Stimulated activated CD4-positive, alpha-beta T cell treated with anti-CD3 and anti-CD28 coated beads, Interleukin-2, amount 100 ng/mL, for 24 hours (primary cell): Measurements from ENCODE around the gene TBKBP1.

Source experiments
- DNase-seq, 2 donors: peaks; one replicate each; pipeline ENCODE4 v3.0.0-alpha.2; 2020

TBKBP1 gene, protein sequence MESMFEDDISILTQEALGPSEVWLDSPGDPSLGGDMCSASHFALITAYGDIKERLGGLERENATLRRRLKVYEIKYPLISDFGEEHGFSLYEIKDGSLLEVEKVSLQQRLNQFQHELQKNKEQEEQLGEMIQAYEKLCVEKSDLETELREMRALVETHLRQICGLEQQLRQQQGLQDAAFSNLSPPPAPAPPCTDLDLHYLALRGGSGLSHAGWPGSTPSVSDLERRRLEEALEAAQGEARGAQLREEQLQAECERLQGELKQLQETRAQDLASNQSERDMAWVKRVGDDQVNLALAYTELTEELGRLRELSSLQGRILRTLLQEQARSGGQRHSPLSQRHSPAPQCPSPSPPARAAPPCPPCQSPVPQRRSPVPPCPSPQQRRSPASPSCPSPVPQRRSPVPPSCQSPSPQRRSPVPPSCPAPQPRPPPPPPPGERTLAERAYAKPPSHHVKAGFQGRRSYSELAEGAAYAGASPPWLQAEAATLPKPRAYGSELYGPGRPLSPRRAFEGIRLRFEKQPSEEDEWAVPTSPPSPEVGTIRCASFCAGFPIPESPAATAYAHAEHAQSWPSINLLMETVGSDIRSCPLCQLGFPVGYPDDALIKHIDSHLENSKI

DNA sequence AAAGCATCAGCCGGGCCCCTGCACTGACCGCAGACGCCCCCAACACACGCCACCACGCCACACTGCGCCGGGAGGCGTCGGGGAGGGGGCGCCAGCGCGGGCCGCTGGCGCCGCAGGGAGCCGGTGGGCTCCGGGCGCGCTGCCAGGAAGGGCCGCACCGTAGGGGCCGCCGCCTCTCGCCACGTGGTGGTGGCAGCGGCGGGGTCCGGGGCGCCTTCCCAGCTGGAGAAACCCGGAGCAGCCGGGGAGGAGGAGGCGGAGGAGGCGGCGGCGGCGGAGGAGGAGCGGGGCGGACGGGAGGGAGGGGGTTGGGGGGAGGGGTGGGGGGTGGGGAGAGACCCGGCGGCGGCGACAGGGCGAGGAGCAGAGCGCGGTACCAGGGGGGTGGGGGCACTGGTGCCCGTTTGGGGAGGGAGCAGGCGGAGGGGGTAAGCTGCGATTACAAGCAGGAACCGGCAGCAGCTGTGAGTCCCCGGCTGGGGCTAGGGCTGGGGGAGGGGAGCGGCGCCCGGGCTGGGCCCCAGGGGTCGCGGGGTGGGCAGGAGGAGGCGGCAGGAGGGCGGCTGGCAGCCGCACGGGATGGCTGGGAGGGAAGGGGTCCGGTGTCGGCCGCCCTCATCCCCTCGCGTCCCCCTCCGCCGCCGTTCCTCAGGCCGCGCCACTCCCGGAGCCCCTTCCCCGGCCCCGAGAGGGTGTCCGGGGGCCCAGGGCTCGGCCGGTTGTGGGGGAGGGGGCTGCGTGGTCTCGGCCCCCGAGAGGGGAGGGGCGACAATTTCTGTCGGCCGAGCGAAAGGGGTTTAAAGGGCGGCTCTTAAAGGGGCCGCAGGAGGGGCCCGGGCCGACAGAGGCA is at the start of gene TBKBP1:
Gene TBKBP1, plus strand, starts transcription at position 431 of the 850 bp plus-strand sequence. CDS start 1,952 bp downstream, outside the sequence.
- DNase-seq = peak; percentile 61 to 65

DNA sequence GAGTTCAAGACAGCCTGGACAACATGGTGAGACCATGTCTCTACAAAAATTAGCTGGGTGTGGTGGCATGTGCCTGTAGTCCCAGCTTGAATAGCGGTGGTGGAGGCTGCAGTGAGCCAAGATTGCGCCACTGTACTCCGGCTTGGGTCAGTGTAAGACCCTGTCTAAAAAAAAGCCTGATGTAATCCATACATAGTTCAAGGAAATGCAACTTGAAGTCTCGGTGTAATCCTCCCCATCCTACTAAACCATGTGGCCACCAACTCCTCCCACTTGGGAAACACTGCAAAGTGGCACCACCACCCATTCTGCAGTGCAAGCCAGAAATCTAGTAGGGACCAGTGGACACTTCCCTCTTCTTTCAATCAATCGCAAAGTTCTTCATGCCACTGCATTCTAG is 49.6 kb upstream of the TBKBP1 start:
- no peak for DNase-seq

DNA sequence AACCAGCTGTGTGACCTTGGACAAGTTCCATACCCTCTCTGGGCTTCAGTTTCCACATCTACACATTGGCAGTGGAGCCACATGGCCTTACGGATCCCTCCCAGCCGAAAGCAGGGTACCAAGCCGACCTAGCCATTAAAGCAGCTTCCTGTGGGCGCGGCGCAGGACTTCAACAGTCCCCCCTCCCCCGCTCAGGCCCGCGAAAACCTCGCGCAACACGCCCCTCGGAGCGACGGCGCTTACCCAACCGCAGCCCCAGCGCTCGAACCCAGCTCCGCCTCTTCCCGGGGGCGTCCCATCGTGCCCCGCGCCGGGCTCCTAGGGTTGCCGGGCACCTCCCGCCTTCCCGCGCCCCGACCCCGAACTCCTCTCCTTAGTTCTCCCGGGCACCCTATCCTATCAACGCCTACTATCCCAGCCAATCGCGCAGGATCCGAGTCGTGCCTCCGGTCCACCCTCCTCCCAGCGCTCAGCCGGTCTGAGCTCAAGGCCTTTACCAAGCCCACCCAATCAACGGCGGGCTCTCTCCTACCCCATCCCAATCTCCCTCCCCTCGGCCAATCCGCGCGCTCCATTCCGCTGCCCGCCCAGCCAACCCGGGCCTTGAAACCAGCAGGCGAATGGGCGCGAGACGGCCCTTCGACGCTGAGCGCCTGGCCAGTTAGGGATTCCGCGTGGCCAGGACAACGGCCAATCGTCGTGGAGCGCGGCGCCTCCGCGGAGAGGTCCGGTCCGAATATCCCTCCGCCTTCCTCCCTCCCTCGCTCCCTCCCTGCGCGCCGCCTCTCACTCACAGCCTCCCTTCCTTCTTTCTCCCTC is 44.6 kb upstream of the TBKBP1 start, which contains the start of gene KPNB1:
Gene KPNB1, plus strand, starts transcription at position 767 of the 819 bp plus-strand sequence. CDS start 326 bp downstream, outside the sequence.
- DNase-seq = peak; percentile 97

DNA sequence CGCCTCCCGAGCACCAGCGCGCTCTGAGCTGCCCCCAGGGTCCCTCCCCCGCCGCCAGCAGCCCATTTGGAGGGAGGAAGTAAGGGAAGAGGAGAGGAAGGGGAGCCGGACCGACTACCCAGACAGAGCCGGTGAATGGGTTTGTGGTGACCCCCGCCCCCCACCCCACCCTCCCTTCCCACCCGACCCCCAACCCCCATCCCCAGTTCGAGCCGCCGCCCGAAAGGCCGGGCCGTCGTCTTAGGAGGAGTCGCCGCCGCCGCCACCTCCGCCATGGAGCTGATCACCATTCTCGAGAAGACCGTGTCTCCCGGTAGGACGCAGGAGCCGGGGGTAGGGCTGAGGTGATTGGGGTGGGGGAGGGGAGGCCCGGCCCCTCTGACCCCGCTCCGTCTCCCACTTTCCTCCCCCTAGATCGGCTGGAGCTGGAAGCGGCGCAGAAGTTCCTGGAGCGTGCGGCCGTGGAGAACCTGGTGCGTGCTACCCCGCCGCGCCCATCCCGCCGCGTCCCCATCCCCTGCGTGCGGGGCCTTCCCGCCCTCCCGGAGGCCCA is 43.9 kb upstream of the TBKBP1 start:
- peak in 1 of 2 donors; percentile 64 for DNase-seq

DNA sequence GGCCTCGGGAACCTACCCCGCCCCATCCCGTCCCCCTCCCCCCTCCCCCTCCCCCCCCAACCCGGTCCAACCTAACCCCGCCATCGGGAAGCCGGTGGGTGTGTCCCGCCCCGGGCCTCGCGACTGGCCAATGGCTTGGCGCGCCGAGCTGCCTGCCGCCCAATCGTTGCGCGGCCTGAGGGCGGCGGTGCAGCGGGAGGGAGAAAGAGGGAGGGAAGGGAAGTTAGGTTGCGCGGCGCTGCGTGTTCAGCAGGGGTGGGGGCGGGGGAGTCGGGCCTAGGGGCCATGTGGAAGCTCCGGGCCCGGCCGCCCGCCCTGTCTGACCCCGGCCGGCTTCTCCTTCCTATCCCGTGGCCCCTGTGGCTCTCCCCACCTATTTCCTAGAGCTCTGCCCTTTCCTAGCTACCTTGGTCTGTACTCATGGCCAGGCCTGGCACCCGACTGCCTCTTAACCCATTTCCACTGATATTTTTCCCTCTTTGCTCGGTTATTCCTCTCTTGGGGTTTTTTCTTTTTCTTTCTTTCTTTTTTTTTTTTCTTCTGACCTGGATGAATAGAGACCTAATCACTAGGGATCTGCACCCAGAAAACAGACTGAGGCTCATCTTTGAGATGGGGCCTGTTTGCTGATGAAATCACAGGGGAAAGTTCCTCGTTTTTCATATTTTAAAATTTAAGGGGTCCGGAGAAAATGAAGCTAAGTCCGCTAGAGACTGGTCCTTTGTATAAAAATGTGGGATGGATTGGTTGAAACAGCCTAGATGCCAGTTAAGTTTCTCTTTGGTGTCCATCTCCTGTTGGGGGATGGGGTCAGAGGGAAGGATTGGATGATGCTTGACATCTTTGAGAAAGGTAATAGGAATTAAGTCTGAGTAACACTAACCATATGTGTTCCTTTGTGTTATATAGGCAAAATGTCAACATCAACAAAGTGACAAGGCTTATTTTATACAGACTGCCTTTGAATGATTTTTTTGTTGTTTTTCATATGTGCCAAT is 43.1 kb upstream of the TBKBP1 start:
- peak; percentile 95 to 96 for DNase-seq

DNA sequence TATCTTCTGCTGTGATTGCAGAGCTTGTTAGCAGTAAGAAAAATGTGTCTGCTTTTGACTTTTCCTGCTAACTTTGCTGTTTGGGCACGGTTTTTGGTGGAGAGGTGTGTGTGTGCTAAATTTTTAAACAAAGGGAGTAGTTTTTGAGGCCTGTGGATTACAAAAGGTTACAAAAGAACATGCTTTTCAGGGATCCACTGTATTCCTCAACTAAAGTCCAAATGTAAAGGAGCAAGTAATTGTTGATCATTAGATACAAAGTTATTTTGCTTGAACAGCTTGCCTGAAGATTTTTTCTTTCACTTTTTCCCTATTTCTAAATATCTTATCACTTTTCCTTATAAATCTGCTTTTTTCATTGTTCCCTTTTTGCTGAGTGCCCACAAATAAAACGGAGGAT is 42.3 kb upstream of the TBKBP1 start:
- DNase-seq = no peak

DNA sequence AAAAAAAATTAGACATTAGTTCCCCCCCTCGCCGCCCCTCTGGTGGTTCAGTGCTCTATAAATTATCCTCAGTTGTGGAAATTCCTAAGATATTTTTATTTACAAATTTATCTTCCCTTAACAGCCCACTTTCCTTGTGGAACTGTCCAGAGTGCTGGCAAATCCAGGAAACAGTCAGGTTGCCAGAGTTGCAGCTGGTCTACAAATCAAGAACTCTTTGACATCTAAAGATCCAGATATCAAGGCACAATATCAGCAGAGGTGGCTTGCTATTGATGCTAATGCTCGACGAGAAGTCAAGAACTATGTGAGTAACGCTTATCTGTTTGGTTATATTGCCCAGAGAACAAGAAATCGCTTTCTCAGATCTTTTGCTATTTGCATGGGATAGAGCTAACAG is 41.4 kb upstream of the TBKBP1 start:
- no peak for DNase-seq

DNA sequence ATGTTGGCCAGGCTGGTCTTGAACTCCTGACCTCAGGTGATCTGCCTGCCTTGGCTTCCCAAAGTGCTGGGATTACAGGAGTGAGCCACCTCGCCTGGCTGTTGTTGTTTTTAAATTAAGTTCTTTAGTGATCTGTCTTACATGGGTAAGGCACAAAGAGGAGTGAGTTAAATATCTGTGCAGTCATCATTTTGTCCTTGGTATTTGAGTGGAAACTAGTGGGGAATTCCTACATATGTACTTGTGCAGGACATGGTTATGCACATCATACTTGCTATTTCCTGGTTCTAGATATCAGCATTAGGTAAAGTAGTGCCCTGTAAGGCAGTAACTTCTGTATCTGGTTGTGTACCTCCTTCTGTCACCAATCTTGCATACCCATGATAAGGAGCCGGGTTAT is 40.5 kb upstream of the TBKBP1 start:
- no peak for DNase-seq

DNA sequence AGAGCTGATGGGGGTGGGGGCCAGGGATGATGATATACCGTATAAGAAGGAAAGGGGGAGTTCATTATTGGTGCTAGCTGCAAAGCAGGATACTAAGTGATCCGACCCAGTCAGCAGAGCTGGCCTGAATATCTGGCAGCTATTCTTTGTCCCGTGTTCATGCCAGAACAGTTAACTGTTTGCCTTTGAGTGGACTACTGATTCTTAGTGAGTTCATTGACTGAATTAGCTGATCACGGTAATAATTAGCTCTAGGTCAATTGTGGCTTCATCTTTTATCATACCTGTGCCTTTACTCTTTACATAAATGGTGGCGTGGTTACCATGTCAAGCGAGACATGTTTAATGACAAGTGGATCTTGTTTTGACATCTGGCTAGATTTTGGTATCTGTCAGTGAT is 39.0 kb upstream of the TBKBP1 start:
- DNase-seq = no peak

DNA sequence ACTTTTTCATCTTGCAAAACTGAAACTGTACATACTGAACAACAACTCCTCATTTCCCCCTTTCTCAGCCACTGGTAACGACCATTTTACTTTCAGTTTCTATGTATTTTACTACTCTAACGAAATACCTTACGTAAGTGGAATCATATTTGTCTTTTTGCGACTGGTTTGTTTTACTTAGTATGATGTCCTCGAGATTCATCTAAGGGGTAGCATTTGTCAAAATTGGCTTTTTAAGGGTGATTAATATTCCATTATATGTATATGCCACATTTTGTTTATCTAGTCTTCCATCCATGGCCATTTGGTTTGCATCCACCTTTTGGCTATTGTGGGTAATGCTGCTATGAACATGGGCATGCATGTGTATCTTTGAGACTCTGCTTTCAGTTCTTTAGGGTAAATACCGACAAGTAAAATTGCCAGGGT is 33.9 kb upstream of the TBKBP1 start:
- no peak for DNase-seq

DNA sequence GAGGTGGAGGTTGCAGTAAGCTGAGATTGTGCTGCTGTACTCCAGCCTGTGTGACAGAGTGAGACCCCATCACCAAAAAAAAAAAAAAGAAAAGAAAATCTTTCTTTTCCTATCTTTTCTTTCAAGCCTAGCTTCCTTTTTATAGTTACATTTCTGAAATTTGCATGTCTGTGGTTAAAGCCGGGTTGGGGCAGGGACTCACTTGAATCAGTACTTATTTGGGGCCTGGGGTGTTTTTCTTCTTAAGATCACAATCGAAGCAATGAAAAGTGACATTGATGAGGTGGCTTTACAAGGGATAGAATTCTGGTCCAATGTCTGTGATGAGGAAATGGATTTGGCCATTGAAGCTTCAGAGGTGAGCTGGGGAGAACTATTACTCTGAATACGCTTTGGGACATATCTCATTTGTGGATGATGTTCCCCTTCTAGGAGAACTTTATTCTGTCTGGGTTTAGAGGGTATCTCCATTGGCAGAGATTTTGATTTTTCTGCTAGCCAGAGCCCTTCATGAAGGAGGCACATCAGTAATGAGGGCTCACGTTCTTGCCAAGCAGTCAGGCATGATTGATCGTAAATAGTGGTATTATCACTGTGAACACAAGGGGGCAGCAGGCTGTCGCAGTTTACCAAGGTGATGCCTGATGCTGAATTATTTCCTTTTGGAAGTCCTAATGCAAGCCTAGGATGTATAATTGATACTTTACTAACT is 29.9 kb upstream of the TBKBP1 start:
- DNase-seq = peak; percentile 60 to 68

DNA sequence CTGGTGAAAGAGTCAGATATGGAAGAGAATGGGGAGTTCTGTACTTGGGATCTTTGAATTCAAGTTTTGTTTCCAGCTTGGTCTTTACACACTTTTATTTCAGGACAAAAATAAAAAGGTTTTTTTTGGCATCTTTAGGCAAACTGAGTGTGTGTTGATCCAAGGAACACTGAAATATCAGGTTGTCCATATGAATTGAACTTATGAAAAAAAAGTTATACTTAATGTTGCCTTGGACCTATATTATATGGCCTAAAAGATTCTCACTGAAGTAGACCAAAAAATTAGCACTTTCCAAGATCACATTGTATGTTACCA is 29.4 kb upstream of the TBKBP1 start:
- no peak for DNase-seq

DNA sequence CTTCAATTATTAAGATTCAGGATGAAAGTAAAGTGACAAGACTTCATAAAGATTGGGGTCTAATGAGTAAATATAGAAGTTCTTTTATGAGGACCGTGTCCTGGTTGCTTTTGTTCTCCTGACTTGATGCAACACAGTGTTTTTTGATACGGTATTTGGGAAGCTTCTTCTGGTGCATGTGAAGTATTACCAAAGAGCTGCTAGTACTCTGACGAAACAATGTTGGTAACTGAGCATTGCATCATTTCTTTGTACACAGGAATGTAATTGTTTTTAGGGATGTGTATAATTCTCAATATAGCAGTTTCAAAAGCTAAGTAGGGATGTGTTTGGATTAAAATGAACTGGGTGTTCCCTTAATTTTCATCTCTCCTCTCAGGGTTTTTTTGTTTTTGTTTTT is 28.3 kb upstream of the TBKBP1 start:
- DNase-seq = no peak

DNA sequence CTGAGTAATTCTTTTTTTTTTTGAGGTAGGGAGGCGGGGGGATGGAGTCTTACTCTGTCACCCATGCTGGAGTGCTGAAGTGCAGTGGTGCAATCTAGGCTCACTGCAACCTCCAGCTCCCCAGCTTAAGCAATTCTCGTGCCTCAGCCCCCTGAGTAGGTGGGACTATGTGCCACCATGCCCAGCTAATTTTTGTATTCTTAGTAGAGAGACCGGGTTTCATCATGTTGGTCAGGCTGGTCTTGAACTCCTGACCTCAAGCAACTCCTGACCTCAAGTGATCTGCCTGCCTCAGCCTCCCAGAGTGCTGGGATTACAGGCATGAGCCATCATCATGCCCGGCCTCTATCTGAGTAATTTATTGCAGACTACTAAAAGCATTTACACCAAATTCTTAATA is 24.9 kb upstream of the TBKBP1 start:
- no peak for DNase-seq

DNA sequence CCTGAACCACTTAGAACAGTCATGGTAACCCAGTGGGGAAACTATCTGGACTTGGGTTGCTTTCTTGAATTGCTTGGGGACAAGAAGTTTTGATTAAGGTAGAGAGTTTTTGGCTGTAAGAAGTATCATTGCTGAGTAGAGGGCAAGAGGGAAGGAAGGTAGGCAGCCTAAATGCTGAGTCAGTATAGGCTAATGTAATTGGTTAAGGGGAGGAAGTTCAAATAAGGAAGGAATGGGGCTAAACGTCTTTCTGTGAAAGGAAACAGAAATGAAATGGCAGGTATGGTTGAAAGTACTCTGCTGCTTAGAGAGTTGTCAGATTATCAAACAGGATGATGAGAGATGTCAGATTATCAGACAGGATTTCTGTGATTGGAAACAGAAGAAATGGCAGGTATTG is 23.9 kb upstream of the TBKBP1 start:
- no peak for DNase-seq

DNA sequence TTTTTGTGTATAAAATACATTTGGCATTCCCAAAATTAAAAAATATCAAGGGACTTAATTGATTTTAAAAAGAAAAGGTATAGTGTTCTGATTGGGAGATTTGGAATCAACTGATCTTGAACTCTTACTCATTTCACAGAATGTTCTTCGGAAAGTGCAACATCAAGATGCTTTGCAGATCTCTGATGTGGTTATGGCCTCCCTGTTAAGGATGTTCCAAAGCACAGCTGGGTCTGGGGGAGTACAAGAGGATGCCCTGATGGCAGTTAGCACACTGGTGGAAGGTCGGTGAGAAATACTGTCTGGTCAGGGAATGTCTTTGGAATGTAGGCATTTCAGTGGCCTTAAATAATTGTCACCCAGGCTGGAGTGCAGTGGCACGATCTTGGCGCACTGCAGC is 19.5 kb upstream of the TBKBP1 start:
- DNase-seq = no peak

DNA sequence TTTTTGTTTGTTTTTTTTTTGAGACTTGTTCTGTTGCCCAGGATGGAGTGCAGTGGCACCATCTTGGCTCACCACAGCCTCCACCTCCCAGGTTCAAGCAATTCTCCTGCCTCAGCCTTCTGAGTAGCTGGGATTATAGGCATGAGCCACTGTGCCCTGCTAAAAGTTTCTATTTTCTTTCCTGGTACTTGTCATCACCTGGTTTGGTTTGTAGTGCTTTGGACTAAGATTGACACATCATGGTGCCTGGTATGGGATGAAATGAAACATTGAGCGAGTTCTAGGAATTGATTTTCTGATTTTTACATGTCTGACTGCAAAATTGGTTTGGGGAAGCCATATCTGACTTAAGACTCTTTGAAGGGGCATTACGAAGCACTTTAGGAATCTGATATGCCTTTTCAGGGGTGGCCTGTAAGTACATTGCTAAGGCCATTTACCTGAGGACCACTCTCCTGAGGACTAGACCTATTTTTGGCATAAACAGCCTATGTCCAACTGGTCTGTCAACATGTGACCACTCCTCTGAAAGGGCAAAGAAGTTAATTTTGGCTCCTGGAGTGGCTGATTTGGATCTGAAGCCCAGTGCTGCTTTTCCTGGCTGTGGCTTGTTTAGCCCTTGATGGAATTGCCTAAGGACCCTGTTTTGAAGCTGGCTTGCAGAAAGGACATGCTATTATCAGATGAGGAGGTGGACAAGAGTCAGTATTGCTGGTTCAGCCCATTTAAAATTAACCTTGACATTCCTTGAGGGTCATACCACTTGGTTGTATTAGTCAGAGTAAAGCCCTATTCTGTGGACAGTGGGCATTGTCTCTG is 18.4 kb upstream of the TBKBP1 start:
- no peak for DNase-seq

DNA sequence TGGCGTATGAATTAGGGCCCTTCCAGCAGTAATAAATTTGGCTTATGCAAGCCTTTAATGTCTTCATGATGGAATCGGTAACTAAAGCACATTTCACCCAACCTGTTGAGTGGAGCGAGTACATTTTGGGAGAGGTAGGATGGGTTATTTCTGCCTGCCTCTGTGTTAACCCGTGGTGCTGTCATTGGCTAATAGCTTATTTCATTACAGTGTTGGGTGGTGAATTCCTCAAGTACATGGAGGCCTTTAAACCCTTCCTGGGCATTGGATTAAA is 17.8 kb upstream of the TBKBP1 start:
- DNase-seq = no peak

DNA sequence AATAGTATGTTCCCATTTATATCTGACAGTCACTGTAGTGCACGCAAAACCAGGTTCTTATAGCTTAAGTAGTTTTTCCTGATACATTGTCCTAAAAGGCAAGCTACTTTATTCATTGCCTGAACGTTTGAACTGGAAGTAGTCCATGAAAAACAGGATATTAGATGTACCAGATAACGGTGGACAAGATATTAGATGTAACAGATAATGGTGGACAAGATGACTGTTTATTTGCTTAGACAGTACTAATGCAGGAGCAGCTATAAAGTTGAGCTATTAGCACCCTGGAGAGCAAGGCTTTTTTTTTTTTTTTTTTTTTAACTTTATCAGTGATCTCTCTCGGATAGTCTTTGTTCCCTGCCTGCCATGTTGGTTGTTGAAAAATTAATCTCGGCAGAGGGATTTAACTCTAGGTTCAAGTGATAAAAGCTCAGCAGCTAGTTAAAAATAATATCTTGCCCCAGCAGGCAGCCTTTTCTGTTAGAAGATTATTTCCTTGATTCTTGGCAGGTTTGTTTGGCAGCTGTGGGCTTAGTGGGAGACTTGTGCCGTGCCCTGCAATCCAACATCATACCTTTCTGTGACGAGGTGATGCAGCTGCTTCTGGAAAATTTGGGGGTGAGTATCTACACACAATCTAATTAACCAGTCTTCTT is 17.3 kb upstream of the TBKBP1 start:
- DNase-seq = no peak
